Fibroblast of mammary gland (primary cell): ENCODE measurements around the gene HDAC8.

ENCODE experiments used
- DNase-seq: peaks from one replicate; pipeline ENCODE4 v3.0.0-alpha.2; 2010; ENCODE audit warnings: low read depth
- H3K4me3 ChIP-seq: 2 replicates; pipeline ENCODE4 v1.5.1; 2011; ENCODE audit warnings: low read depth, mild to moderate bottlenecking, low read length, moderate library complexity; ENCODE audit not compliant: control insufficient read depth
- TF ChIP-seq, protein P1 (sequence below): conservative IDR thresholded peaks from 2 replicates; pipeline ENCODE4 v1.5.1; 2011; ENCODE audit warnings: low read depth, low read length, inconsistent platforms; ENCODE audit not compliant: control insufficient read depth, insufficient read depth

The HDAC8 gene

DNA sequence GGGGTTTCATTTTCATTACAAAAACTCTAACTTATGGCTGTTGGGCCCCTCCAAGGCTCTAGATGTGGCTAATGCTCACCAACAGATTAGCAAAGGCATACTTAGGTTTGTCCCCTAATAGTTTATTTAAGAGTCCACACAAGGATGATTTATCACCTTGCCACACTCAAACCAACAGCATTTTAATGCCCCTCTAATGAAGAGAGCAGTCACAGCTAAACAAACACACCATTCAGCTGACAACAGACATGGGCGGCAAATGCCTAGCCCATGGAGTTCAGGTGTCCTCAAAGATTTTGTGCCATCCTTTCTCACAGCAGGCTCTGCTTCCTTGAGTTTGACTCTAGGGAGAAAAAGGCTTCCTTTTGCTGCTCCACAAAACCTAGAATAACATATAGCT, 205.1 kb downstream of the HDAC8 start:
- H3K4me3 ChIP-seq, result no peak overlapping the region
- TF ChIP-seq, protein P1, sequence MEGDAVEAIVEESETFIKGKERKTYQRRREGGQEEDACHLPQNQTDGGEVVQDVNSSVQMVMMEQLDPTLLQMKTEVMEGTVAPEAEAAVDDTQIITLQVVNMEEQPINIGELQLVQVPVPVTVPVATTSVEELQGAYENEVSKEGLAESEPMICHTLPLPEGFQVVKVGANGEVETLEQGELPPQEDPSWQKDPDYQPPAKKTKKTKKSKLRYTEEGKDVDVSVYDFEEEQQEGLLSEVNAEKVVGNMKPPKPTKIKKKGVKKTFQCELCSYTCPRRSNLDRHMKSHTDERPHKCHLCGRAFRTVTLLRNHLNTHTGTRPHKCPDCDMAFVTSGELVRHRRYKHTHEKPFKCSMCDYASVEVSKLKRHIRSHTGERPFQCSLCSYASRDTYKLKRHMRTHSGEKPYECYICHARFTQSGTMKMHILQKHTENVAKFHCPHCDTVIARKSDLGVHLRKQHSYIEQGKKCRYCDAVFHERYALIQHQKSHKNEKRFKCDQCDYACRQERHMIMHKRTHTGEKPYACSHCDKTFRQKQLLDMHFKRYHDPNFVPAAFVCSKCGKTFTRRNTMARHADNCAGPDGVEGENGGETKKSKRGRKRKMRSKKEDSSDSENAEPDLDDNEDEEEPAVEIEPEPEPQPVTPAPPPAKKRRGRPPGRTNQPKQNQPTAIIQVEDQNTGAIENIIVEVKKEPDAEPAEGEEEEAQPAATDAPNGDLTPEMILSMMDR, result no peak
- DNase-seq, result no peak

- DNase-seq, result no peak
- no peak overlapping the region for H3K4me3 ChIP-seq
- TF ChIP-seq, protein P1, result no peak
These were observed 205.8 kb downstream of the HDAC8 start for GRCh38 chrX:72366701-72367454.

DNA sequence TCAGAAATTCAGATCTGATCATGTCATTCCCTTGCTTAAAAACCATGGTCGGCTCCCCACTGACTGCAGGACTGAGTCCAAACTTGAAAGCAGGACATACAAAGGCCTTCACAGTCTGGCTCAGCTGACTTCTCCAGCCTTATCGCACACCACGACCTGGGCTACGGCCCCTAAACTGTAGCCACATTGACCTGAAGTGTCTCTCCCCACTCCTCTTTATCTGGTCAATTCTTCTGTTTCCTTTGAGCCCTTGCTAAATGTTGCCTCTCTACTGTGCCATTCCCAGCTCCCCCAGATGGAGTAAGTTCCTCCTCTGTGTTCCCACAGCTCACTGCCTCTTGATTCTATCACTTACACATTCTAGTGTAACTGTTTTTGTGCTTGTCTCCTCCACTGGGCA, 206.5 kb downstream of the HDAC8 start:
- no peak overlapping the region for H3K4me3 ChIP-seq
- no peak for DNase-seq
- TF ChIP-seq, protein P1, result no peak

DNA sequence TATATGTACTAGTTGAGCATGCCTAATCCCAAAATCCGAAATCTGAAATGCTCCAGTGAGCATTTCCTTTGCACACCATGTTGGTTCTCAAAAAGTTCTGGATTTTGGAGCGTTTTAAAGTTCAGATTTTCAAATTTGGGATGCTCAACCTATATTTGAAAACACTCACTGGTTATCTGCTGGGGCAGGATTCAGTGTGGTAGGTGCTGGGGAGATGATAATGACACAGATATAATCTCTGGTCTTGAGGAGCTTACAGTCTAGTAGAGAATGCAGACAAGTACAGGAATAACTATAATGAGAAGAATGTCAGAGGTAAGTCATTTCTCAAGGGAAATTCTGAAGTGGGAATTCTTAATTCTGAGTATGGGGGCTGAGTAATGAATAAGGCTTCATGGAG, 207.5 kb downstream of the HDAC8 start:
- TF ChIP-seq, protein P1, result no peak
- no peak overlapping the region for H3K4me3 ChIP-seq
- DNase-seq, result no peak

DNA sequence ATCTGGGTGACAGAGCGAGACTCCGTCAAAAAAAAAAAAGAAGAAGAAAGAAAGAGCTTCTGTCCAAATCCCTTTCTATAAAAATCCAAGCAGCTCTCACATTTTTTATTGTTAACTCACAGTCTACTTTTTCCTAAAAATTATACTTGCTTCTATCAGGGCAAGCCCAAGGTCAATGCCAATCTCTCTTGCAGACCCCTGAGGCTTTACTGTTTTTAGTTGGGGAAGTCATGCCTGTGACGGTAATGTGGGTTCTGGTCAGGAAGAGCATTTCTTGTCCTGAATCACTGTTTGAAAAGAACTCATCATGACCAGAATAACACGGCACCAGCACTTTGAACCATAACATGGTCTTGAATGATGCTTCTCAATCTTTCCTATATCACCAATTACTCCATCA, 212.3 kb downstream of the HDAC8 start:
- H3K4me3 ChIP-seq, result no peak overlapping the region
- TF ChIP-seq, protein P1, result no peak
- no peak for DNase-seq

- TF ChIP-seq, protein P1, result no peak
- no peak overlapping the region for H3K4me3 ChIP-seq
- peak; percentile 57 for DNase-seq
These were observed 214.3 kb downstream of the HDAC8 start for GRCh38 chrX:72358313-72358712.
